Choroid plexus epithelial cell (primary cell): Measurements from ENCODE around the gene SSTR4.

Source experiments
- DNase-seq: peaks from one replicate; pipeline ENCODE4 v3.0.0-alpha.2; 2010; ENCODE audit warnings: low read depth
- H3K4me3 ChIP-seq: 2 replicates; pipeline ENCODE4 v1.5.1; 2011; ENCODE audit warnings: low read depth, mild to moderate bottlenecking, control low read depth, low read length, moderate library complexity
- CTCF ChIP-seq: conservative IDR thresholded peaks from 2 replicates; pipeline ENCODE4 v1.5.1; 2011; ENCODE audit warnings: low read depth, mild to moderate bottlenecking, control low read depth, inconsistent platforms, low read length, moderate library complexity

The SSTR4 gene

GRCh38 chr20:23017516-23017915, 17.6 kb upstream of the SSTR4 start:
- TF ChIP-seq CTCF, result no peak
- H3K4me3 ChIP-seq, result no peak overlapping the region
- no peak for DNase-seq

GRCh38 chr20:23018432-23018831, 16.7 kb upstream of the SSTR4 start:
- no peak overlapping the region for H3K4me3 ChIP-seq
- DNase-seq, result no peak
- no peak for TF ChIP-seq CTCF

GRCh38 chr20:23018941-23019340, 16.2 kb upstream of the SSTR4 start:
- H3K4me3 ChIP-seq, result no peak overlapping the region
- DNase-seq, result no peak
- no peak for TF ChIP-seq CTCF

GRCh38 chr20:23019403-23019802, 15.7 kb upstream of the SSTR4 start:
- no peak for TF ChIP-seq CTCF
- no peak overlapping the region for H3K4me3 ChIP-seq
- DNase-seq, result no peak

GRCh38 chr20:23020230-23021018, 14.7 kb upstream of the SSTR4 start:
- DNase-seq, result no peak
- TF ChIP-seq CTCF, result no peak
- no peak overlapping the region for H3K4me3 ChIP-seq

- H3K4me3 ChIP-seq, result no peak overlapping the region
- no peak for DNase-seq
- no peak for TF ChIP-seq CTCF
Observed at GRCh38 chr20:23021541-23021940, 13.6 kb upstream of the SSTR4 start.

GRCh38 chr20:23021951-23022350, 13.2 kb upstream of the SSTR4 start:
- no peak overlapping the region for H3K4me3 ChIP-seq
- no peak for TF ChIP-seq CTCF
- no peak for DNase-seq
